DOHH2 (cell line): ENCODE data around the gene LDLRAD2.

ENCODE experiments used
- CTCF ChIP-seq: fragments of 200-600 bp; sonication (generic); IDR thresholded peaks from one replicate; pipeline ENCODE4 v1.5.1; 2014; ENCODE audit warnings: antibody characterized with exemption, mild to moderate bottlenecking, low read depth, low read length; ENCODE audit not compliant: poor library complexity, severe bottlenecking
- EZH2phosphoT487 ChIP-seq: fragments of 200-600 bp; sonication (generic); IDR thresholded peaks from 2 replicates; pipeline ENCODE4 v1.6.1; 2017; ENCODE audit warnings: borderline replicate concordance, mild to moderate bottlenecking, antibody characterized with exemption, low read length, moderate library complexity, mixed read lengths

- TF ChIP-seq CTCF (no peak), EZH2phosphoT487 (no peak)
These were observed 31.1 kb downstream of the LDLRAD2 start for GRCh38 chr1:21843208-21843607.
